ENCODE results near the gene PLD5.
"Not testable (repeated sequence)": the region's sequence is repeated elsewhere in the genome, so short reads cannot be mapped to it uniquely, and the experiment has no call there.

PLD5 gene

DNA sequence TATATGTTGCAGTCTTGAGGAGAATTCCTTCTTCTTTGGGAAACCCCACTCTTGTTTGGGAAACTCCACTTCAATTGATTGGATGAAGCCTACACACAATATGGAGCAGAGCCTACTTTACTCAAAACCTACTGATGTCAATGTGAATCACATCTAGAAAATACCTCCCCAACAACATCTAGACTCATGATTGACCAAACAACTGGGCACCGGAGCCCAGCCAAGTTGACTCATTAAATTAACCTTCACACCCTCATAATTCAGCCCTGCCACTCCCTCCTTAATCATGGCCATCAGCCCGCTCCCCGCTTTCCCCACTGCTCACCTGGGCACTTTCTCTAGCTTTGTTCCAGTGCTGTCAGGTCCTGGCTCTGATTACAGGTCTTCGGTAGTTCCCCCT, 317.5 kb downstream of the PLD5 start:
- DNase-seq = no peak

DNA sequence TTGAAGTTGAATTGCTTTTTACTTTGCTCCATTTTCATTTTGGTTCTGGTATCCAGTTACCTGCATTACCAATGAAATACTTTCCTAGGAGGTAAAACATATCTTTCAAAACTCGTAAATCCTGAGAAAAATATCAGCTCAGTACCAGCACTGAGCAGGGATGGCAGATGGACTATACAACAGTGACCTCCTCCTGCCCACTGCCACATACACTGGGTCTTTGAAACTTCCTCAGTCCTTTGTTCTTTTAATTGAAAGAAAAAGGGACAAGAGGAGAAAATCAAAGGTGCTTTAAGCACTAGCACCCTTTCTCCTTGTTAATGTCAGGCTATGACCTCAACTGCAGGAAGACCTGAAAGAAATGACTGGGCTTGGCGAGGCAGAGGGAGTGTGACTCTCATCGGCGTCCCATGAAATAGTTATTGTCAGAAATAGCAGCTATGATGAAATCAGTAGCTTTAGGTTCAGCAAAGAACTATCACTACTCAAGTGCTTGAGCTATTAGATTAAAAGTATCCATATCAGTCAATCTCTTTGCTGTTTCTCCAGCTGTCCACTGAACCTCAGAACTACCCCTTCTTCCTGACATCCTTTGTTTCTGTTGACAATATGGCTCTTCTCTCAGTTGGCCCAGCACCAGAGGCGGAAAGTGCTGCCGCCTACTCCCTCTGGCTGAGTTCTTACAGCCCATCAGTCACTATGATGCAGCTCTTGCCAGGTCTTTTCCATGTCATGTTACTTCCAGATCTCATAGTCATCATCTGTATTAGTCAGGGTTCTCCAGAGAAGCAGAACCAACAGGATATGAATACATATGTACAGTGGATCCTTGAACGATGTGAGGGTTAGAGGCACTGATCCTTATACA, 318.6 kb downstream of the PLD5 start:
- no peak for DNase-seq

DNA sequence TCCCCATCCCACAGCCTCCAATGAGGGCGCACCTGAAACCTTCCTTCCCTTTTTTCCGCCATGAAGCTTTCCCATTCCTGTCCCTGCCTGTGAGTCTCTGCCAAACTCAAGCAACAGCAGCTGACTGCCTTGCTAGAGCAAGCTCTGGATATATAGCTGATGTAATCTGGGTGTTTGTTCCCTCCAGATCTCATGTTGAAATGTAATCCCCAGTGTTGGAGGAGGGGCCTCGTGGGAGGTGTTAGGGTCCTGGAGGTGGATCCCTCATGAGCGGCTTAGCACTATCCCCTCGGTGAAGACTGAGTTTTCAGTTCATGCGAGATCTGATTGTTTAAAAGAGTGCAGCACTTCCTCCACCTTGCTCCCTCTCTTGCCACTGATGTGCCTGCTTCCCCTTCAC, 321.2 kb downstream of the PLD5 start:
- no peak for DNase-seq

DNA sequence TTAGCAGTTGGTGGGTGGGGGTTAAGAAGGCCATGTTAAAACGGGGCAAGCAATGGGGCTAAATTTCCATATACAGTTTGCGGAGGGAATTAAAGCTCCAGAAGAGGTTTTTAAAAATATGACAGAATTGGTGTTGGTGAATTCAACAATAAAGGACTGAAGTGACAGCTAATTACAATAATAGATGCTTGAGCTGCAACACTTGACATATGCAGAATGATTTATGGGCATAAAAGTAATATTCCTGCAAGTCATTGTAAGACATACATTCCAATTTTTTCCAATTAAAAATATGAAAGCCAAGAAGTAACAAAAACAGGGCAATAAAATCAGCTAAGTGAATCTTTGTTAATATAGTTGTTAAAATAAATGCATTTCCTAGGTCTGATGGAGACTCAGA, 323.4 kb downstream of the PLD5 start:
- no peak for DNase-seq

DNA sequence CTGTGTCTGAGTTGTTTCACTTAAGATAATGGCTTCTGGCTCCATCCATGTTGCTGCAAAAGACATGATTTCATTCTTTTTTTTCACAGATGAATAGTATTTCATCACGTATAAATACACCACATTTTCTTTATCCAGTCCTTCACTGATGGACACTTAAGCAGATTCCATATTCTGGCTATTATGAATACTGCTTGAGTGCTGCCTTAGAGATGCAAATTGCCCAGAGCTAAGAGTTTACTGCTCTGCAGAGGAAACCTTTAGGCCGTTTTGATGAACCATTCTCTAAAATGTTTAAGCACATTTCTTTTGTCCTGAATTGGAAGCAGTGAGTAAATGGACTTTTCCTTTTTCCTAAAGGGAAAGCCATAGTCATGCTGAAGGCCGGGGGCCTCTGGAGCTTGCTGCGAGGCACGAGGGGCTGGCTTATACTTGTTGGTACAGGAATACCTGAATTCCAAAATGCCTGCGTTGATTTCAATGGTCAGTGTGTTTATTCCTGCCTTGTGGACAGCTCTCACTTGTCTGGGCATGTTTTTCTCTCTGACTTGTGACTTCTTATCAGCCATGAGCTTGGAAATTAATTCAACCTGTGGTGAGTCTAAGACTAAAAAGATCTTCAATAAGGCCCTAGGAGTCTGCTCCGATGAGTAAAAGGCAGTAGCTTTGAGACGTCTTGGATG, 324.6 kb downstream of the PLD5 start:
- no peak for DNase-seq

DNA sequence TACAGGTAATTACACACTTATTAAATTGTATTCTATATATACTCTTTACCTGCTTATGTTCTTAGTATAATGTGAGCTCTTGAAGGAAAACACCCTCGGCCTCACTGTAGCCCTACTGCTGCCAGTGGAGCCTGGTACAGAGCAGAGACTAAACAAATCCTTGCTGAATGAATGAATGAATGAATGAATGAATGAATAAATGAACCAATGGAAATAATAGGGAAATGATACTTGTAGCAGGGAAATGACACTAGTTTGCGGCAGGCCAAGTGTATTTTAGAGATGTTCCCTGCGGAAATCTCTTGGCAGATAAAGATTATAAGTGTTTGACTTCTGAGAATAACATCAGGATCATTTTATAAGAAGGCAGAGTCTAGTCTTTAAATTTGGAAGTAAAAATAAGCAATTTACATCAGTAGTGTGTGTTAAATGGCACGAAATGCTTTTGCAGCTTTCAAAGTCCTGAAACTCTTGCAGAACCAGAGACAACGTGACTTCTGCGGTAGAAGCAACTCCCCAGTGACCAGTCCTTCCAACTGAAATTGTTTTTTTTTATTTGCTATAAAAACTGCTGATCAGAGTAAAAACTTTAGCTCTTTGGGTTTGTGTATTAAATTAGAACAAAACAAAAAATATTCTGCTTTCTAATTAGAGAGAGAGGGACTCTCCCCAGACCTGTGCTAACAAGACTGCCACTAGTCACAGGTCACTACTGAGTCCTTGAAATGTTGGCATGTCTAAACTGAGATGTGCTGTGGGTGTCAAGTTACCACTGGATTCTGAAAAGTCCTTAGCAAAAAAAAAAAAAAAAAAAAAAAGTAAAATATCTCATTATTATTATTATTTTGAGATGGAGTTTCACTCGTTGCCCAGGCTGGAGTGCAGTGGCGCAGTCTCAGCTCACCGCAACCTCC, 326.3 kb downstream of the PLD5 start:
- DNase-seq = no peak

DNA sequence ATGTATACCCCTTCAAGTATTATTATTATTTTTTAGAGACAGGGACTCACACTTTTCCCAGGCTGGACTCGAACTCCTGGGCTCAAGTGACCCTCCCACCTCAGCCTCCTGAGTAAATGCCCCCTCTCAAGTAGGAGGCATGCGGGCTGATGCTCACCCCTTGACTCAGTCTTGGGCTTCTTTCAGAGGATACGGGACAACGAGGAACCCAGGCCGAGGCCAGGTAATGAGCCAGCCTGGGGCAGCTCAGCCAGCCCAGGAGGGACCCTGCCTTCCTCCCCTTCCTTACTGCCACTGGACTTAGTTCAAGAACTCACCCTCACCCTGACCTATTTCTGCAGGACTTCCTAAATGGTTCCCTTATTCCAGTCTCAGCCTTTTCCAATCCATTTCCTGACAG, 327.6 kb downstream of the PLD5 start:
- no peak for DNase-seq

DNA sequence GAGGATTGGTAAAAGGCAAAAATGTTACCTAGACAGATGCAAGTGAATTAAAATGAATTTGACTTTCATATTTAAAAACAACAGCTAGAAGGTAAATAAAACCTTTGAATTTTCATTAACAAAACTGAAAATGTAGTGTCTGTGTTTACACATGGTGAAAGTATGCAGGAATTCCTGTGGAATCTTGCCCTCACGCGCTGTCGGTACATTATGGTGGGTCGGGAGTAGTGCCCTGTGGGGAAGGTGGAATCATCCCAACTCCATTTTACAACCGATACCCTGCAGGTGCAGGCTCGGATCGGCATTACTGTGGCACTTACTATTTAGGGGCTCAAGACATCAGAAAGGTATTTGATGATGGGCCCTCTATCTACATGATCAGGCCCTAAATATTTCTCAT, 328.4 kb downstream of the PLD5 start:
- no peak for DNase-seq

DNA sequence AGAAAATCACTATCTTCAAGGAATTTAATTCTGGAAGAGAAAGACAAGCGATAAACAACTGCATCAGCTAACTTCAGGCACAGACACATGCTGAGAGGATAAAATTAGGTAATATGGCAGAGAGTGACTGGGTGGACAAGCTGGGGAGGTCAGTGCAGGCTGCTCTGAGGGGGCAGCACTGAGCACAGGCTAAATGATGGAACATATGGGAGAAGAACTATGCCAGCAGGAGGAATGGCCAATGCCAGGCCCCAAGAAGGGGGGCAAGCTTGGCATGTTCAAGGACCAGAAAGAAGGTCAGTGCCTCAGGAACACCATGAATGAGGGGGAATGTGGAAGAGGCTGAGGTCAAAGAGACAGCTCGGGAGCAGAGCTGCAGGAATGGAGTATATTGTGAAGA, 334.9 kb downstream of the PLD5 start:
- no peak for DNase-seq

DNA sequence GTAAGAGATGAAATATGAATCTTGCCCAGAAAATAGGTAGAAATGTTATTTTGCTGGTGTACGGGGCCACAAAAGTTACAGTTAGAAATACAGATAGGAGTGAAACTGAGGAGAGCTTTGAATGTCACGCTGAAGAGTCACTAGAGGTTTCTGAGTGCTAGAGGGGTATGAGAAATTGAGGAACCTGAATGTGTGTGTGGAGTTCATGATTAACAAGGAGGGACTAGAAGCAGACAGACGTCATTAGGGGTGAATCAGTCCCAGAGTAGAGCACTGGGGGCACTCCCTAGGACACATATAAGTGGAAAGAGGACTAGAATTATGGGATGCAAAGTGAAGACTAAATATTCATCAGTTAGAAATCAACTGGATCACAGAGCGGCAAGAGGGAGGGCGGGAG, 336.7 kb downstream of the PLD5 start:
- DNase-seq = no peak

DNA sequence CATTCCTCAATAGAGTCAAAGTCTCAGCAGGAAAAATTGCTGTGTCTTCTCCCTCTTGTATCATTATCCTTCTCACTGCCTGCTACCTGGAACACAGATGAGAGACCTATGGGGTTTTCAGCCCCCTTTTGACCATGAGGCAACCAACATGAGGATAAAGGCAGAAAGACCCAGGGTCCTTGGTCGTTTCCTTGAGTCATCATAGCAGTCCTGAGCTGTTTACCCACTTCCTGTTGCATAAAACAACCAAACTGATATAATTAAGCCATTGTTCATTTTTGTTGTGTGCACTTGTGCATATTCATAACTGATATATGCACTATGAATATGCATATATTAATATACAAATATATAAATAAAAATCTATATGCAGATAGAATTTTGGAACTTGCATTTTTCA, 337.3 kb downstream of the PLD5 start:
- DNase-seq = no peak

DNA sequence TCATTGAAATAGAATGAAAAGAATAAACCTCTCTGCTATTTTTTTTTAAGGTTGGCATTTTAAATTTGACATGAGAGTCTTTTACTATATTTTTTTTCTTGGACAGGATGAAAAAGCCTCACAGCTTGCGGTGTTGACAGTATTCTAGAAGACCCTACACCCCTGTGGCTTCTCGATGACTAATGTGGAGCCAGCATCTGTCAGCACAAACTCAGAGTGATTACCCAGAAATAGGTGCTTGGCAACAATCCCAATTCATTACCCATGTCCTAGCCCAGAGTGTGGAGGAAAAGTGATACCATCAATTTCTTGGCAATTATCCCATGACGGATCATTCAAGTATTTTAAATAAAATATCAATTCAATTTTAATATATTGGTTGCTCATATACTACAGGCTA, 338.8 kb downstream of the PLD5 start:
- no peak for DNase-seq

DNA sequence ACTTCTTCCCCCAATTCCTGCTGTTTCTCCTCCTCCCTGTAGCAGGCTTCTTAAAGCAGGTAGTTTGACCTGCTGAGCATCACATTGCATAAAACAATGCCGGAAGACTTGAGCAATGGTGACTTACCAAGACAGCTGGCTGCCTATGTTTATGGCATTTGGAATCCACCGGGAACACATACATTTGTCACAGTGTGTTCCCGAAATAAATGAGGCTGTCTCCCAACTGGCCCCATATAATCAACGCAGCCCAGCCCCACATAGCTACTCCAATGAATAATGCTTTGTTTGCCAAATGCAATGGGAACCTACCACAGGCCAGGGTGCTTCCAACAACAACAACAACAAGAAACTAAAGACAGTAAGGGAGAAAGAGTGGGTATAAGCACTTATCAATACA, 339.5 kb downstream of the PLD5 start:
- no peak for DNase-seq

DNA sequence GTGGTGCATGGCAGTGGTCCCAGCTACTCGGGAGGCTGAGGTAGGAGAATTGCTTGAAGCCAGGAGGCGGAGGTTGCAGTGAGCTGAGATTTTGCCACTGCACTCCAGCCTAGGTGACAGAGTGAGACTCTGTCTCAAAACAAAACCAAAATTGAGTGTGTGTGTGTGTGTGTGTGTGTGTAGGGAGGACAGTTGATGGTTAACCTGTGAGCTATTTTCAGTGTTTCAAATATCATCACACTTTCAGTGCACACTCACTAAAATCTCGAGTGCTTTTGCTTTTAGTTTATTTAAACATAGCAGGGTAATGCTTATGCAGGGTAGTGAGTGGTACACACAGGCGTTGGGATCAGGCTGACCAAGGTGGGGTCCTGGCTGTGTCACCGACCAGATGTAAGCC, 344.7 kb downstream of the PLD5 start:
- not testable (repeated sequence) for DNase-seq

DNA sequence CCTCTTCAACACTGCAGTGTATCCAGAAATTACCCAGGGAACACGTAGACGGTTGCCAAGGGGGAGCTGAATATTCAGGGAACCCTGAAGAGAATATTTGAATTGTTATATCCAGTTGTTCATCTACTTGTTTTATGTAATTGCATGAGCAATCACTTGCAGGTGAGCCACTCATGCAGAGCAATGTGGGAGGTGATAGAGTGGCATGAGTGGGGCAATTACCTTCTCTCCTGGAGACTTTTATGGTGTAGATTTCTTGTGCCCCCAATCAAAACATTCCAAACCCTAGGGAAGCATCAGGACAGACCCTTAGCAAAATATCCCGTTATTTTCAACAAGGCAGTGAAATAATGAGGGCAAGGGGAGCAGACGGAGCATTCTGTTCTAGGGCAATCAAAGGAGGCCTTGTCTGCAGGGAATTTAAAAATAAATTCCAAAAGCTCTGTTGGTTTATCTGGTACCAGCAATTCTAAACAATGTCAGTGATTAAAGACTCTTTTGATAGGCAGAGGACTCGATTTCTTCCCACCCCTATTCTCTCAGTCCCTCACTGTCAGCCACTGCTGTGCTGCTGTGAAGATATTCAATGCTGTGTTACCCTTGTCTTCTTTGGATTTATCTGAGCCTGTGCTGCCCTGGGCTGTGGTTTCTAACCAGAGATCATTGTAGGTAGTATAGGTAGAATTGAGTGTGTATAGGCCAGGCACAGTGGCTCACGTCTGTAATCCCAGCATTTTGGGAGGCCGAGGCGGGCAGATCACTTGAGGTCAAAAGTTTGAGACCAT, 345.4 kb downstream of the PLD5 start:
- no peak for DNase-seq

DNA sequence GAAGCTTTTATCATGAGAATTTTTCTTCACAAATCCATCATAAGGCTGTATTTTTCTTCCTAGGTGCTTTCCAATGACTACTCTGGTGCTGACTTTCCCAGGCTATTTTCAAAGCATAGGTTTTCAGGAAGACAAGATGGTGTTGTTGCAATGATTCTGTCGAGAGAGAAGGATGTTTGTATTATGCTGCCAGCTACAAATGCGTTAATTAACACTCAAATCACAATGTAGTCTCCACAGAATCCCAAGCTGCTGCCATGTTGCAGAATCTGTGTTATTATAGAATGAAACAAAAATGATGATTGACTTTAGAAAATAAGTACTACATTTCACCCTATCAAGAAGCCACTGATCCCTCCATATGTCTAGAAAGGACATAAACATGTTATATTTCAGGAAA, 346.1 kb downstream of the PLD5 start:
- no peak for DNase-seq

DNA sequence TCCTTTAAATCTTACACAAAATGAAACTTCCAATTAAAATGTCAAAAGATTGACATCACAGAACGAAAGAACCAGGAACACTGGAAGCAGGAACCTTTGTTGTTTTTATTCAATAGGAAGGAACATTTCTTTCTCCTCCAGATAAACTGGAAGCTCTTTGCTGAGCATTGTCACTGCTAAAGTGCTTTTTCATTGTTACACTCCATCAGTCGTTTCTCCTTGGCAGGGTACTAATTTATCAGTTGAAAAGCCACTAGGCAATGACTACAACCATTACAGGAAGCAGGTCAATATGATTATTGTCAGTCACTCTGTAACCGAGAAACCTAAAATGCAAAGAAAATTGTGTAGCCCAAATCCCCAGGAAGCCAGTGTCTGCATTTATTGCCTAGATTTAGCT, 362.4 kb downstream of the PLD5 start:
- DNase-seq = no peak

DNA sequence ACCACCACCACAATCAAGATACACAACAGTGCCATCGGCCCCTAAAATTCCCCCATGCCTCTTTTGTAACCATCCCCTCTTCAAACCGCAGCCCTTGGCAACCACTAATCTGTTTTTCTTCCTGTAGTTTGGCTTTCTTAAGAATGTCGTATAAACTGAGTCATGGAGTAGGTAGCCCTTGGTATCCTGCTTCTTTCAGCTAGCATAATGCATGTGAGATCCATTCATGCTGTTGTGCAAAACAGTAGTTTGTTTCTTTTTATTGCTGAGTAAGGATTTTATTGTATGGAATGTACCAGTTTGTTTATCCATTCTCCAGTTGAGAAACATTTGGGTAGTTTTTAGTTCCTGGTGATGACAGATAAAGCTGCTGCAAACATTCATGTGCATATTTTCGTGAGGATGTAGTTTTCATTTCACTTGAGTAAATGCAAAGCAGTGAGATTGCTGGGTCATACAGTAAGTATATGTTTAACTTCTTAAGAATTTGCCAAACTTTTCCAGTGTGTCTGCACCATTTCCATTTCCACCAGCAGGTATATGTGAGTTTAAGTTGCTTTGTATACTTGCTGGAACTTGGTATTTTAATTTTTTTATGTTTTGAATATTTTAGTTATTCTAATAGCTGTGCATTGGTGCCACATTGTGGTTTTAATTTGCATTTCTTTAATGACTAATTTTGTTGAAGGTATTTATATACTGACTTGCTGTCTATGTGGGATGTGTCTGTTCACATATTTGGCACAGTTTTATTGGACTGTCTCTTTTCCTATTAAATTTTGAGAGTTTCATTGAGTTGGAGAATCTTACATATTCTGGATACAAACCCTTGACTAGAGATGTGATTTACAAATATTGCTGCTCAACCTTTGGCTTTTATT, 377.2 kb downstream of the PLD5 start:
- DNase-seq = no peak

DNA sequence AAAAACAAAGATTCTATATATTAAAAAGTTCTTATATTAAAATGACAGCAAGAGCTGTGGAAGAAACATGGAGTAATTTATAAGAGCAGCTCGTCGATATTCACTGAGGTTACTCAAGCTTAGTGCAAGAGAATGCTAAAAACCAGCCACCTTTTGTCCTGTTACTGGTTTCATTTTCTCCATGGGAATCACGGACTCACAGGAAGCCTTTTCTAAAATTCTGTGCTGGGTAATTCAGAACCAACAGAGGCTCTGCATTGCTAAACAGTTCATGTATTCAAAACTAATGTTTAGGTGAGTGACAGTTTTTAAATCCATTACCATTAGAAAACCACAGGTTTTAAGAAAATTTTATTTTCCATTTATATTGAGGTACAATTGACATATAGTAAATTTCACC, 377.8 kb downstream of the PLD5 start:
- no peak for DNase-seq

DNA sequence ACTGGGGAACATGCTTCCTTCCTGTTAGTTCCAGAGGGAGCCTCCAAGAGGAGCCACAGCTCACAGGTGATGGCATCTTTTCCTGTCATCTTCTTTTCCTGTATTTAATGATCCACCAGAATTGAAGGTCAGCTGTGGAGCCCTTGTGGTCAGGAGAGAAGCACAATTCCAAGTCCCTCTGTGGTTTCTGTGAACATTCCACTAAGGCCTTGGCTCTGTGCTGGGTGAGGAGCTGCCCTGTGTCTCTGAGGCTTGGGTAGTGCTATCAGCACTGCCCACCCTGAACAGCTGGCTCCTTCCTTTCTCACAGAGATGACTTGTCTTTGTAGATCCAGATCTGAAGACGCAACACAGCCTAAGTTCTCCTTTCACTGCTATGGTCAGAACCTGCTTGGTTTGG, 383.7 kb downstream of the PLD5 start:
- DNase-seq = no peak

DNA sequence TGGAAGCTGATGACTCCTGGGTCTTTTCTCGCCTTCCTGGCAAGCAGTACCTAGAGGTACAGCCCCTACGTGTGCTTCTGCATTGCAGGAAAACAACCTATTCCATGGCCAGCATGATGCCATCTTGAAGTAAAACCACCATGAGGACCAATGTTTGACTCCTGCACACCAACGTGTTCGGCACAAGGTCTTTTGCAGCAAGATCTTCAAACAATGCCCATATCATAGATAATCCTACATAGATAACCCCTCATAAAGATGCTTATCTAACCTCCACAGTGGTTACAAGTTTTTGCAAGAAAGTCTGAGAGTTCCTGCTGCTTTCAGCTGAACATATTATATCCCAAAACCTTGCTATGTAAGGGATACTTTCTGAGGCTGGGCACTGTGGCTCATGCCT, 384.5 kb downstream of the PLD5 start:
- DNase-seq = no peak

DNA sequence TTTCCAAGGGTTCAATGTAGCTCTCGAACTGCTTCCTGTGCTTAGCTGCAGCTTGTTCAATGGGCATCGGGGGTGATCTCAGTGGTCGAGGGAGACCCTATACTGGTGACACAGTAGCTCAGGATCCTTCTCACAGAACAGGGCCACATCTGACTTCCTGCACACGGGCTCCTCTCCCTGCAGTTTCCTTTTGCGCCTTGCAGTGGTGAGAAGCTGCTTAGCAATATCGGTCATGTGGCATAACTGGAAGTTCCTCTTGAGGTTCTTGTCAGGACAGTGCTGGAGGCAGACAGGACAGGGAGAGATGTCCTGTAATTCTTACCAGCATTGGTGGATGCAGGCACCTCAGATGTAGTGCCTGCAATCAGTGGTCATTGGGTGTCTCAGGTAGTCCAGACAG, 385.1 kb downstream of the PLD5 start:
- DNase-seq = no peak
